Stomach (tissue), 9 donors: Measurements from ENCODE around the gene FRZB. TPM values are rescaled to one million over a fixed set of nuclear protein-coding genes. Genes with fewer than 3 reads are reported as not detected.

Experiments used
- DNase-seq, 2 donors: peaks; one replicate each; pipeline versions ENCODE4 v3.0.0 to v3.0.0-alpha.2; 2013 to 2019
- H3K27ac ChIP-seq, 5 donors: fragments of 200-600 bp in 4 of 5; sonication (generic) in 4 of 5; one replicate each; pipeline ENCODE4 v1.5.1; 2013 to 2019; ENCODE audit warnings: mild to moderate bottlenecking in 1 of 5, moderate library complexity in 1 of 5
- H3K27me3 ChIP-seq, 3 donors: fragments of 200-600 bp; sonication (generic); one replicate each; pipeline ENCODE4 v1.5.1; 2017 to 2019; ENCODE audit warnings: mixed run types in 1 of 3
- H3K36me3 ChIP-seq, 4 donors: fragments of 200-600 bp; sonication (generic); 1 replicate in 3 of 4; 2 replicates in 1 of 4; pipeline ENCODE4 v1.5.1; 2016 to 2019
- H3K4me1 ChIP-seq, 4 donors: fragments of 200-600 bp; sonication (generic); one replicate each; pipeline ENCODE4 v1.5.1; 2016 to 2019
- H3K4me3 ChIP-seq, 4 donors: fragments of 200-600 bp; sonication (generic) in 3 of 4; one replicate each; pipeline ENCODE4 v1.5.1; 2016 to 2019; ENCODE audit warnings: mild to moderate bottlenecking in 1 of 4
- H3K9me3 ChIP-seq, 4 donors: fragments of 200-600 bp; sonication (generic); one replicate each; pipeline ENCODE4 v1.5.1; 2016 to 2019
- CTCF ChIP-seq, 7 experiments: fragments of 450-650 bp in 4 of 7; fragments of 200-600 bp in 3 of 7; sonication (generic) in 3 of 7; IDR thresholded peaks; one replicate each; pipeline ENCODE4 v1.5.1; 2016 to 2019; ENCODE audit warnings: antibody characterized with exemption in 7 of 7, control low read depth in 2 of 7, mild to moderate bottlenecking in 1 of 7
- EP300 ChIP-seq: sonication (generic); formaldehyde crosslinking; IDR thresholded peaks from one replicate; pipeline ENCODE4 v1.6.1; 2017; ENCODE audit warnings: antibody characterized with exemption
- POLR2A ChIP-seq, 4 donors: fragments of 450-650 bp; IDR thresholded peaks; one replicate each; pipeline ENCODE4 v1.6.1; 2016; ENCODE audit warnings: antibody characterized with exemption in 4 of 4, control low read depth in 2 of 4, mild to moderate bottlenecking in 1 of 4, moderate library complexity in 1 of 4
- POLR2AphosphoS5 ChIP-seq, 3 donors: sonication (generic); formaldehyde crosslinking; IDR thresholded peaks; one replicate each; pipeline ENCODE4 v1.6.1; 2016; ENCODE audit warnings: antibody characterized with exemption in 3 of 3
- WGBS, 5 donors: extraction: QIAGEN DNeasy Blood & Tissue Kit in 3 of 5; methylation state at CpG; one replicate each; pipeline versions ENCODE4 v1.1.5 to v1.1.7; 2013 to 2018; 5-methylcytosine and 5-hydroxymethylcytosine counted together
- intact Hi-C: fragments of 100-400 bp; cut with DNase I; formaldehyde crosslinking; loops from one replicate; pipeline ENCODE4 v1.15.1; 2023; ENCODE audit warnings: low total_unique reads
- polyA plus RNA-seq, 3 donors: library from polyadenylated mRNA; stranded (reverse); fragments of 200-250 nt; gene quantifications; one replicate each; pipeline ENCODE4 v1.2.3, GENCODE V29; 2013
- total RNA-seq, 5 donors: library from RNA; depleted of rRNA; stranded (reverse); fragments of >200 nt; gene quantifications; one replicate each; pipeline versions ENCODE4 v1.1.0 to v1.2.3, GENCODE V29; 2014 to 2016
- donor health status: healthy with polysubstance abuse.
- donor health status: Bipolar disorder and iron deficiency.
- donor health status: healthy.

The FRZB gene
- total and polyA plus RNA-seq, 8 donors = 0.76 to 85.3 (median 6.2) TPM

- intact Hi-C loops = no loop called here
Measured at GRCh38 chr2:182901748-182902147, 35.3 kb upstream of the FRZB start.

GRCh38 chr2:182898718-182899117 lies 32.3 kb upstream of the FRZB start:
- H3K27me3 ChIP-seq = no peaks in the 10 kb centered on the region
- intact Hi-C loops = no loop called here
- 55 to 84% (median 73%) methylated on average over 1 of the region's 1 CpG for WGBS, 5 donors

More at GRCh38 chr2:182901748-182902147, 35.3 kb upstream of the FRZB start:
- TF ChIP-seq EP300 (no peak), POLR2A (IDR thresholded peaks at IDR 0.05) (no peak), CTCF (IDR thresholded peaks at IDR 0.05) (no peak), POLR2AphosphoS5 (IDR thresholded peaks at IDR 0.05) (no peak)
- Histone ChIP-seq H3K27ac (no peak overlapping the region), H3K4me3 (no peak overlapping the region), H3K36me3 (peaks cover 0 to 7% (median 0%) of the 10 kb centered on the region in 4 donors), H3K9me3 (no peaks in the 10 kb centered on the region), H3K4me1 (no peaks in the 10 kb centered on the region), H3K27me3 (no peaks in the 10 kb centered on the region)
- no peak for DNase-seq
- 86 to 95% (median 92%) methylated on average over 6 of the region's 6 CpGs for WGBS, 5 donors

GRCh38 chr2:182897137-182897536 lies 30.7 kb upstream of the FRZB start:
- no peak for DNase-seq
- intact Hi-C loops = no loop called here
- H3K27ac ChIP-seq = no peak overlapping the region
- no peaks in the 10 kb centered on the region for H3K4me1 ChIP-seq
- no peak overlapping the region for H3K4me3 ChIP-seq
- no peaks in the 10 kb centered on the region for H3K36me3 ChIP-seq
- 86 to 100% (median 89%) methylated on average over 1 of the region's 1 CpG for WGBS, 5 donors
- no peak for TF ChIP-seq EP300
- H3K27me3 ChIP-seq = no peaks in the 10 kb centered on the region
- no peaks in the 10 kb centered on the region for H3K9me3 ChIP-seq

More at GRCh38 chr2:182898718-182899117, 32.3 kb upstream of the FRZB start:
- Histone ChIP-seq H3K27ac (no peak overlapping the region), H3K36me3 (no peaks in the 10 kb centered on the region), H3K9me3 (no peaks in the 10 kb centered on the region), H3K4me1 (no peaks in the 10 kb centered on the region), H3K4me3 (no peak overlapping the region)
- no peak for DNase-seq
- no peak for TF ChIP-seq CTCF (IDR thresholded peaks at IDR 0.05)
- TF ChIP-seq POLR2A (IDR thresholded peaks at IDR 0.05) = no peak

- WGBS, 5 donors = 87 to 91% (median 89%) methylated on average over 6 of the region's 6 CpGs
- Histone ChIP-seq H3K36me3 (no peaks in the 10 kb centered on the region), H3K27me3 (no peaks in the 10 kb centered on the region), H3K9me3 (no peaks in the 10 kb centered on the region), H3K27ac (no peak overlapping the region), H3K4me3 (no peak overlapping the region), H3K4me1 (peaks cover 0 to 3% (median 0%) of the 10 kb centered on the region in 4 donors)
- intact Hi-C loops = no loop called here
- TF ChIP-seq CTCF (IDR thresholded peaks at IDR 0.05) (no peak), POLR2A (IDR thresholded peaks at IDR 0.05) (no peak), EP300 (no peak), POLR2AphosphoS5 (IDR thresholded peaks at IDR 0.05) (no peak)
- no peak for DNase-seq
Measured at GRCh38 chr2:182895798-182896197, 29.4 kb upstream of the FRZB start.

GRCh38 chr2:182895169-182895568 lies 28.7 kb upstream of the FRZB start:
- Histone ChIP-seq H3K27me3 (no peaks in the 10 kb centered on the region), H3K4me3 (no peak overlapping the region), H3K4me1 (peaks cover 0 to 3% (median 0%) of the 10 kb centered on the region in 4 donors), H3K9me3 (no peaks in the 10 kb centered on the region), H3K36me3 (no peaks in the 10 kb centered on the region), H3K27ac (no peak overlapping the region)
- TF ChIP-seq CTCF (IDR thresholded peaks at IDR 0.05) (no peak), EP300 (no peak), POLR2AphosphoS5 (IDR thresholded peaks at IDR 0.05) (no peak), POLR2A (IDR thresholded peaks at IDR 0.05) (no peak)
- intact Hi-C loops = no loop called here
- no peak for DNase-seq
- 92 to 93% (median 93%) methylated on average over 4 of the region's 4 CpGs for WGBS, 5 donors
